Measurements from ENCODE around the gene MAST4. TPM values are rescaled to one million over a fixed set of nuclear protein-coding genes. Genes with fewer than 3 reads are reported as not detected.

Gene MAST4
- total RNA-seq, 1 donor from 2014 or later: 10.5 TPM

DNA sequence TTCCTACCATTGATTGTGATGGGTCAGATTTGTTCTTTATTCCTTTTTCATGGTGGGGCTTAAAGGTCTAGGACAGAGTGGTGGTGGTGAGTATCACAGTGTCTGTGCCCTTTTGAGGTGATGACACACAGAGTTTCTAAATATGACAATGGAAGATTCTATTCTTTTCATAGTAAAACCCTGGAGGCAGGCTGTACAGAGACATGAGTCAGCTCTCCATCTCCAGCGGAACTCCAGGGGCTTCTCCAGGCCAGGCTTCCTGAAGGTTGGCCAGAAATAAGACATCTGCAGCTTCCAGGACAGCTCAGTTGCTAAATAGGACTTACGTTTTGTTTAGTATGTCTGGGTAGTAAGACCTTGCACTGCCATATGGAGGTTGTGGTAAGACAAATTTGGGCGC, 370.9 kb downstream of the MAST4 start:
- Mint-ChIP-seq H3K4me3 (ENCODE audit: unreplicated experiment) (no peak overlapping the region), H3K27ac (ENCODE audit: unreplicated experiment) (no peak overlapping the region), H3K27me3 (ENCODE audit: unreplicated experiment) (no peaks in the 10 kb centered on the region), H3K9me3 (ENCODE audit: unreplicated experiment) (no peaks in the 10 kb centered on the region), H3K4me1 (ENCODE audit: unreplicated experiment) (peaks cover 2% of the 10 kb centered on the region), H3K36me3 (ENCODE audit: unreplicated experiment) (no peaks in the 10 kb centered on the region)
- no peak for DNase-seq (ENCODE audit: extremely low spot score, unreplicated experiment)
- TF ChIP-seq, protein P1, sequence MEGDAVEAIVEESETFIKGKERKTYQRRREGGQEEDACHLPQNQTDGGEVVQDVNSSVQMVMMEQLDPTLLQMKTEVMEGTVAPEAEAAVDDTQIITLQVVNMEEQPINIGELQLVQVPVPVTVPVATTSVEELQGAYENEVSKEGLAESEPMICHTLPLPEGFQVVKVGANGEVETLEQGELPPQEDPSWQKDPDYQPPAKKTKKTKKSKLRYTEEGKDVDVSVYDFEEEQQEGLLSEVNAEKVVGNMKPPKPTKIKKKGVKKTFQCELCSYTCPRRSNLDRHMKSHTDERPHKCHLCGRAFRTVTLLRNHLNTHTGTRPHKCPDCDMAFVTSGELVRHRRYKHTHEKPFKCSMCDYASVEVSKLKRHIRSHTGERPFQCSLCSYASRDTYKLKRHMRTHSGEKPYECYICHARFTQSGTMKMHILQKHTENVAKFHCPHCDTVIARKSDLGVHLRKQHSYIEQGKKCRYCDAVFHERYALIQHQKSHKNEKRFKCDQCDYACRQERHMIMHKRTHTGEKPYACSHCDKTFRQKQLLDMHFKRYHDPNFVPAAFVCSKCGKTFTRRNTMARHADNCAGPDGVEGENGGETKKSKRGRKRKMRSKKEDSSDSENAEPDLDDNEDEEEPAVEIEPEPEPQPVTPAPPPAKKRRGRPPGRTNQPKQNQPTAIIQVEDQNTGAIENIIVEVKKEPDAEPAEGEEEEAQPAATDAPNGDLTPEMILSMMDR (IDR thresholded peaks at IDR 0.05): no peak

DNA sequence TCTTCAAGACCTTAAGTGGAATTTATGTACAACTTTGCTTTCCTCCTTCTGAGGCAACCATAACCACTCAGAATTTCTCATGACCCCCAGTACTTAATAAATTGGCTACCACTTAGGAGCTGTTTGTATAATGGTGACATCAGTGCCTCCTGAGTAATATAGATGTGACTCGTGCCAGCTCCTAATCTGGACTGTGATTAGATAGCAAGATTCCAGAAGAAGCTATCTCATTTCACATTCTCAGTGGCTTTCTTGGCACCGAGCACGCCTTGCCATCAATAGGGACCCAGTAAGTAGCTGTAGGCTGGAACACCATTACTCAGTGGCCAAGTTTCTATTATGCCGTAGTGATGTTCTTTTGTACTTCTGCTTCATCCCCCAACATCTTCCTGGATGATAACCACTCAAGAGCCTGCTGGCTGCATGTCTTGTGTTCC, 371.7 kb downstream of the MAST4 start:
- Mint-ChIP-seq H3K9me3 (ENCODE audit: unreplicated experiment) (no peaks in the 10 kb centered on the region), H3K27ac (ENCODE audit: unreplicated experiment) (no peak overlapping the region), H3K4me1 (ENCODE audit: unreplicated experiment) (peaks cover 2% of the 10 kb centered on the region), H3K4me3 (ENCODE audit: unreplicated experiment) (no peak overlapping the region), H3K36me3 (ENCODE audit: unreplicated experiment) (no peaks in the 10 kb centered on the region), H3K27me3 (ENCODE audit: unreplicated experiment) (no peaks in the 10 kb centered on the region)
- no peak for DNase-seq (ENCODE audit: extremely low spot score, unreplicated experiment)
- TF ChIP-seq, protein P1 (IDR thresholded peaks at IDR 0.05): no peak

DNA sequence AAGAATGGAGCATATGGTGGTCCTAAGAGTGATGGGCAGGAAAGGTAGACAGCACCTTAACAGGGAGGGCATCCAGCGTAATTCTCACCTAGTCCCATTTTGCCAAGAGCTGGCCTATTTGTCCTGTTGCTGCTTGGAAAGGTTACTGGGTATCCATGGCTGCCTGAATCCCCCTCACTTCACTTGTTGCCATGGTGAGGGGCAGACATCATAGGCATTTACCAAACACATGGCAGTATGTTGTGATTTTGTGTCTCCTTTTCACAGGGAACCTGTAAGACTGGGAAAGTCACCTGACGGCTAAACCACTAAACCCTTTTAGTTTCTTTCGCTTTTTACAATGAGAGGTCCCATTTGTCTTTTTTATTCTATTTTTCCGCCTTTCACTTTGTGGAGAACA, 373.3 kb downstream of the MAST4 start:
- Mint-ChIP-seq H3K36me3 (ENCODE audit: unreplicated experiment) (no peaks in the 10 kb centered on the region), H3K9me3 (ENCODE audit: unreplicated experiment) (no peaks in the 10 kb centered on the region)
- TF ChIP-seq, protein P1 (IDR thresholded peaks at IDR 0.05): no peak

DNA sequence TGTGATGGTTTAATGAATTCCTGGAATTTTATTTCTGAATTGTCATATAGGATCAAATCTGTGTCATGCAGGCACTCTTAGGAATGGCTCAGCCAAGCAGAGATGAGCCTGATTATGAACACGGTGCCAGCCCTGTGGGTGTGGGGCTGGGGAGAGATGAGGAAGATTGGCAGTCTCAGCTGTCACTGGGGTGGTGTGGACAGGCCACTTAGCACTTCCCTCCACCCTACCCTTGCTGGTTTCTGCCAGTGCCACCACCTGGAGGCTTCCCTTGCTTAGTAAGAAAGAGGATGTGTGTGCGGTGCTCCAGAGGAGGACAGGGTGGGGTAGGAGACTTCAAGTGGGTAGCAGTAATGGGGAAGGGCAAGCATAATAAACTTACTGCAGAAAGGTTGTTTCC, 373.8 kb downstream of the MAST4 start:
- TF ChIP-seq, protein P1 (IDR thresholded peaks at IDR 0.05): no peak
- Mint-ChIP-seq H3K4me1 (ENCODE audit: unreplicated experiment) (no peaks in the 10 kb centered on the region), H3K27me3 (ENCODE audit: unreplicated experiment) (no peaks in the 10 kb centered on the region), H3K9me3 (ENCODE audit: unreplicated experiment) (no peaks in the 10 kb centered on the region), H3K36me3 (ENCODE audit: unreplicated experiment) (no peaks in the 10 kb centered on the region), H3K27ac (ENCODE audit: unreplicated experiment) (no peak overlapping the region), H3K4me3 (ENCODE audit: unreplicated experiment) (no peak overlapping the region)
- no peak for DNase-seq (ENCODE audit: extremely low spot score, unreplicated experiment)

More for the DNA sequence above, 373.3 kb downstream of the MAST4 start:
- no peak overlapping the region for H3K27ac Mint-ChIP-seq (ENCODE audit: unreplicated experiment)
- no peak for DNase-seq (ENCODE audit: extremely low spot score, unreplicated experiment)
- H3K4me3 Mint-ChIP-seq (ENCODE audit: unreplicated experiment): no peak overlapping the region
- H3K27me3 Mint-ChIP-seq (ENCODE audit: unreplicated experiment): no peaks in the 10 kb centered on the region
- no peaks in the 10 kb centered on the region for H3K4me1 Mint-ChIP-seq (ENCODE audit: unreplicated experiment)

DNA sequence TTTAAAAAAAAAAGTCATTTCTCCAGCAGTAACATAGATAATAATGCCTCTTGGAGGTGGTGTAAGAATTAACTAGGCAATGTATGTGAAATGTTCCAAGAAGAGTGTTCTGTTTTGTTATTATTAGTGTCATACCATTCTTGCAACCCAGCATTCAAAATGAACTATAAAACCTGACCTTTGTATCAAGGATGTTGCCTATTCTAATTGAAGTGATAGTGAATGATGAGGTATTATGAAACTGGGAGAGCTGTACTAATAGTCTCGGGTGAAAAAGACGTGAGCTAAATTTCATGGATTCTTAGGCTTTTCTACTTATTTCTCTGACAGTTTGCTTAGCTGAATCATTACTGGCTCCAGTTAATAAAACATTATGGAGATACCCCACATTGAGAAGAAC, 375.8 kb downstream of the MAST4 start:
- Mint-ChIP-seq H3K9me3 (ENCODE audit: unreplicated experiment) (no peaks in the 10 kb centered on the region), H3K36me3 (ENCODE audit: unreplicated experiment) (no peaks in the 10 kb centered on the region), H3K4me3 (ENCODE audit: unreplicated experiment) (no peak overlapping the region), H3K27ac (ENCODE audit: unreplicated experiment) (no peak overlapping the region), H3K27me3 (ENCODE audit: unreplicated experiment) (no peaks in the 10 kb centered on the region), H3K4me1 (ENCODE audit: unreplicated experiment) (no peaks in the 10 kb centered on the region)
- DNase-seq (ENCODE audit: extremely low spot score, unreplicated experiment): no peak
- TF ChIP-seq, protein P1 (IDR thresholded peaks at IDR 0.05): no peak

Data from osteocyte (in vitro differentiated cells).